ENCODE data around the gene RNF215.
A peak's percentile ranks its signal among the peaks of the same experiment; 100 is the strongest.
"Not testable (repeated sequence)": the region's sequence is repeated elsewhere in the genome, so short reads cannot be mapped to it uniquely, and the experiment has no call there.

Gene RNF215

GRCh38 chr22:30402028-30402765 is 15.0 kb upstream of the RNF215 start:
- H3K4me3 ChIP-seq (ENCODE audit: low read length) = no peak overlapping the region
- no peak for DNase-seq (ENCODE audit: low read depth)
- TF ChIP-seq, protein P1, sequence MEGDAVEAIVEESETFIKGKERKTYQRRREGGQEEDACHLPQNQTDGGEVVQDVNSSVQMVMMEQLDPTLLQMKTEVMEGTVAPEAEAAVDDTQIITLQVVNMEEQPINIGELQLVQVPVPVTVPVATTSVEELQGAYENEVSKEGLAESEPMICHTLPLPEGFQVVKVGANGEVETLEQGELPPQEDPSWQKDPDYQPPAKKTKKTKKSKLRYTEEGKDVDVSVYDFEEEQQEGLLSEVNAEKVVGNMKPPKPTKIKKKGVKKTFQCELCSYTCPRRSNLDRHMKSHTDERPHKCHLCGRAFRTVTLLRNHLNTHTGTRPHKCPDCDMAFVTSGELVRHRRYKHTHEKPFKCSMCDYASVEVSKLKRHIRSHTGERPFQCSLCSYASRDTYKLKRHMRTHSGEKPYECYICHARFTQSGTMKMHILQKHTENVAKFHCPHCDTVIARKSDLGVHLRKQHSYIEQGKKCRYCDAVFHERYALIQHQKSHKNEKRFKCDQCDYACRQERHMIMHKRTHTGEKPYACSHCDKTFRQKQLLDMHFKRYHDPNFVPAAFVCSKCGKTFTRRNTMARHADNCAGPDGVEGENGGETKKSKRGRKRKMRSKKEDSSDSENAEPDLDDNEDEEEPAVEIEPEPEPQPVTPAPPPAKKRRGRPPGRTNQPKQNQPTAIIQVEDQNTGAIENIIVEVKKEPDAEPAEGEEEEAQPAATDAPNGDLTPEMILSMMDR (IDR thresholded peaks at IDR 0.05; ENCODE audit: insufficient read depth, low read depth, low read length, missing control alignments) = no peak

GRCh38 chr22:30401024-30401423 is 13.8 kb upstream of the RNF215 start:
- DNase-seq (ENCODE audit: low read depth); H3K4me3 ChIP-seq (ENCODE audit: low read length): not testable (repeated sequence)

DNA sequence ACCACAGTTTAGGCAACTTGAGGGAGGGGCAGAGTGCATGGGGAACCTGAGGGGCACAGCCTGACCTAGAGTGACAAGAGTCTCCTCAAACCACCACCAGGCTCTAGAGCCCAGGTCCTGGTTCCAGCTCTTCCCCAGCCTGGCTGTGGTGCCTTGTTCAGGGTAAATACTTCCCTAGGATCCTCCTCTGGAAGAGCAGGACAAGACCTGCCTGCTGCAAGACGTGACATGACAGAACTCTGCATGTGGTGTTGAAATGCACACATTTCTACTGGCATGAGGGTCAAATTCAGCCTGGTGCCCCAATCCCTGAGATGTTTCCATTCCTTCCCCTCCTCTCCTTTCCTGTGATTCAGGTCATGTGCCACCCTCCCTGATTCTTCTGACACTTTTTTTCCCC is 12.9 kb upstream of the RNF215 start:
- no peak overlapping the region for H3K4me3 ChIP-seq (ENCODE audit: low read length)
- TF ChIP-seq, protein P1 (IDR thresholded peaks at IDR 0.05; ENCODE audit: insufficient read depth, low read depth, low read length, missing control alignments) = no peak
- peak; percentile 94 for DNase-seq (ENCODE audit: low read depth)

DNA sequence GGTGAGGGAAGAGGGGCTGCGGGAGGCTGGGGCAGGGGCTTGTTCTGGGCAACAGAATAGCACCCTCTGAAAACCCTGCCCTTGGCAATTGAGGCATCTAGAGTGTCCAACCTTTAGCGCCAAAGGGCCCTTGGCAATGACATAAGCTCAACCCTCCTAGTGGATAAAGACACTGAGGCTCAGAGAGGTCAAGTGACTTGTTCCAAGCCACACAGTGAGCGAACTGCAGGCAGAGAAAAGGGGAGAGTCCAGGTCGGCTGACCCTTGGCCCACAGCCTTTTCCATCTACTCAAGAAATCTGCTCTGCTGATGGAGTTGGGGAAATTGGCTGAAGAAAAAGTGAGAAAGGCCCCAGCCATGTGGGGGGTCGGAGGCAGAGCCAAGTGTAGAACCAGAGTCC is 12.5 kb upstream of the RNF215 start:
- TF ChIP-seq, protein P1 (IDR thresholded peaks at IDR 0.05; ENCODE audit: insufficient read depth, low read depth, low read length, missing control alignments) = no peak
- no peak overlapping the region for H3K4me3 ChIP-seq (ENCODE audit: low read length)
- no peak for DNase-seq (ENCODE audit: low read depth)

GRCh38 chr22:30398685-30399680 is 11.8 kb upstream of the RNF215 start:
- TF ChIP-seq, protein P1 (IDR thresholded peaks at IDR 0.05; ENCODE audit: insufficient read depth, low read depth, low read length, missing control alignments) = no peak
- peak; percentile 22 for DNase-seq (ENCODE audit: low read depth)
- peak overlapping the region; percentile 74 for H3K4me3 ChIP-seq (ENCODE audit: low read length)

DNA sequence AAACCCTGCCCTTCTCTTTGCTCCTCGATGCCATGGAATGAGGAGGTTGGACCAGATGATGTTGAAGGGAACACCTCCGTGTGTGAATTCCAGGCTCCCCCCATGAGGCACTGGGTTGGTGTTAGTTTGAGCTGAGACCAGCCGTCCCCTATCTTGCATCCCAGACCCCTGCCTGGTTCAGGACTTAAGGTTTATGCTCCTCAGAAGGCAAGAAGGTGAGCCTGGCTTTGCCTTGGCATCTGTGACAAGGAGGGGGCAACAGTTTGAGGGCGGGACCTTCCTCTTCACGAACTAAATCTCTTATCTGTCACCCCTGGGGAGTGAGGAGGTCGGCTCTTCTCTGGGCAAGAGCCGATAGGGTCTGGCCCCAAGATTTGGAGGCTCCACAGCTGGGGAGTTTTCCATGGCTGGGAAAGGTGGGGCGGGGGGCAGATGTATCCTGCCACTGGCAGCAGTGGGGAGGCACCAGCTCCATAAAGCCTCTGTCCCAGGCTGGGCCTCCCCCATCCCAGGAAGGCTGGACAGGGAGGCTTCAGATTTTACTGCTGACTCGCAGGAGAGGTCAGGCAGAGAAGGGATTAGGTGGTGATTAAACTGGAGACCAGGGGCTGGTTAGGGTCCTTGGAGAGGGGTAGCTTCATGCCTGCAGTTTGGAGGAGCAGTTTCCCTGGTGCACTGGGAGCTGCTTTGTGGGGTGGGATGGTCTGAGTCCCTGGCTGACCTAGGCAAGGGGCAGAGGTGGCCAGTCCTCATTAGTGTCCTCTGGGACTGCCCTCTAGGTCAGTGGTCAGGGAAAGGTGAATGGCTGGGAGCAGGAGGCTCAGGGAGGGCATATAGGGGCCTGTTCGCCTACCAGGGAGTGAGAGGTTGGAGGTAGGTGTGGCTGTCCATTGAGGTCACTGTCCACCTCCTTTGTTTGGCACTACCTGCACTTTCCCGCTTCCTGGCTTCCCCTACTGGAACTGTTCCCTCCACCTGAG is 10.7 kb upstream of the RNF215 start:
- DNase-seq (ENCODE audit: low read depth) = peak; percentile 21
- peak overlapping the region; percentile 74 for H3K4me3 ChIP-seq (ENCODE audit: low read length)
- TF ChIP-seq, protein P1 (IDR thresholded peaks at IDR 0.05; ENCODE audit: insufficient read depth, low read depth, low read length, missing control alignments) = no peak
